ENCODE measurements around the gene CCDC47. TPM values are rescaled to one million over a fixed set of nuclear protein-coding genes. Genes with fewer than 3 reads are reported as not detected.

CCDC47 gene
- total RNA-seq, 1 donor from 2014 or later = 102 TPM

GRCh38 chr17:63697341-63698286 lies 75.8 kb downstream of the CCDC47 start:
- peak; percentile 21 for DNase-seq

- peak; percentile 17 for DNase-seq
These were observed 76.9 kb downstream of the CCDC47 start for GRCh38 chr17:63696381-63696961.

- no peak for DNase-seq
These were observed 77.5 kb downstream of the CCDC47 start for GRCh38 chr17:63695889-63696288.

Other genes with a start within 250 kb of the CCDC47 start
- 30.4 TPM for gene DCAF7, start 223.1 kb downstream of the CCDC47 start, total RNA-seq
- gene TACO1, start 172.7 kb downstream of the CCDC47 start, total RNA-seq = 13.6 TPM
- 49.0 TPM for gene MAP3K3, start 151.2 kb downstream of the CCDC47 start, total RNA-seq
- 9.9 TPM for gene LIMD2, start 73.5 kb downstream of the CCDC47 start, total RNA-seq
- 23.9 TPM for gene STRADA, start 31.8 kb downstream of the CCDC47 start, total RNA-seq
- 105 TPM for gene DDX42, start 573 bp upstream of the CCDC47 start, total RNA-seq
- 47.2 TPM for gene PSMC5, start 53.8 kb upstream of the CCDC47 start, total RNA-seq
- 42.9 TPM for gene FTSJ3, start 54.1 kb upstream of the CCDC47 start, total RNA-seq
- gene SMARCD2, start 69.1 kb upstream of the CCDC47 start, total RNA-seq = 69.4 TPM
- not detected for gene CSH2, start 100.1 kb upstream of the CCDC47 start, total RNA-seq
- not detected for gene GH2, start 108.3 kb upstream of the CCDC47 start, total RNA-seq
- gene CSH1, start 123.0 kb upstream of the CCDC47 start, total RNA-seq = not detected
- gene CSHL1, start 137.7 kb upstream of the CCDC47 start, total RNA-seq = not detected
- not detected for gene GH1, start 145.2 kb upstream of the CCDC47 start, total RNA-seq
- gene CD79B, start 158.7 kb upstream of the CCDC47 start, total RNA-seq = 7.7 TPM
- 46.2 TPM for gene SCN4A, start 199.3 kb upstream of the CCDC47 start, total RNA-seq
- gene PRR29, start 224.8 kb upstream of the CCDC47 start, total RNA-seq = 1.3 TPM
- gene ICAM2, start 247.0 kb upstream of the CCDC47 start, total RNA-seq = 49.1 TPM